Pericardium fibroblast (primary cell): ENCODE measurements around the gene CTXN1. TPM values are rescaled to one million over a fixed set of nuclear protein-coding genes. Genes with fewer than 3 reads are reported as not detected.

ENCODE experiments used
- total RNA-seq: library from RNA; depleted of rRNA; stranded (reverse); fragments of >200 nt; gene quantifications from 2 replicates; pipeline ENCODE4 v1.2.3, GENCODE V29; 2015

CTXN1 gene
- total RNA-seq = 4.1 and 4.4 TPM in 2 replicates

DNA sequence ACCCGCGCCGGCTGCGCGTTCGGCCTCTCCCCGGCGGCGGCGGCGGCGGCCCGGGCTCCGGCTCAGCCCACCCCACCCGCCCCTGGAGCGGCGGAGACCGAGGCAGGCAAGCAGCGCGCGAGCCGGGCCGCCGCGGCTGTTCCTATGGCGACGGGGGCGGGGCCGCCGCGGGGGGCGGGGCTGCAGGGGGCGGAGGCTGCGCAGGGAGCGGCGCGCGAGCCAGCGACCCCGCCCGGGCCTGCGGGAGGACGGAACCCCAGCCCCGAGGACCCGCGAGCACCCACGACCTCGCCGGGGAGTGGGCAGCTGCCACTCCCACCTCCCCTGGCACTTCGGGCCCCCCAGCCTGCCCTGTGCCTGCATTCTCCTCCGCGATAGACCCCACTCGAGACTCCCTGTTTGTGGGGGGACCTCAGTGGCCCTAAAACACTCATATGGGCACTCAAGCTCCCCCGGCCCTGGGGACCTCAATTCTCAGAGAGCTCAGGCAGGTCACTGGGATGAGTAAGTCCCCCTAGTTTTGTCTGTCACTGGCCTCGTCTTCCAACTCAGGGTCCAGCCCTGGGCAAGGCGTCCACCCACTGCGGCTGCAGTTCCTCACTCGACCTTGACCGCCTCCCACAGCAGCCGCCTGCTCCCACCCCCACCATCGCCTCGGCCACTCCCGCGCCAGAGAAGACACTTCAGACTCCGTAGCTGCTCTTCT lies at the start of gene CTXN1:
Gene CTXN1, minus strand, starts transcription at position 115 of the 706 bp plus-strand sequence. CDS start 597 bp downstream, outside the sequence.

DNA sequence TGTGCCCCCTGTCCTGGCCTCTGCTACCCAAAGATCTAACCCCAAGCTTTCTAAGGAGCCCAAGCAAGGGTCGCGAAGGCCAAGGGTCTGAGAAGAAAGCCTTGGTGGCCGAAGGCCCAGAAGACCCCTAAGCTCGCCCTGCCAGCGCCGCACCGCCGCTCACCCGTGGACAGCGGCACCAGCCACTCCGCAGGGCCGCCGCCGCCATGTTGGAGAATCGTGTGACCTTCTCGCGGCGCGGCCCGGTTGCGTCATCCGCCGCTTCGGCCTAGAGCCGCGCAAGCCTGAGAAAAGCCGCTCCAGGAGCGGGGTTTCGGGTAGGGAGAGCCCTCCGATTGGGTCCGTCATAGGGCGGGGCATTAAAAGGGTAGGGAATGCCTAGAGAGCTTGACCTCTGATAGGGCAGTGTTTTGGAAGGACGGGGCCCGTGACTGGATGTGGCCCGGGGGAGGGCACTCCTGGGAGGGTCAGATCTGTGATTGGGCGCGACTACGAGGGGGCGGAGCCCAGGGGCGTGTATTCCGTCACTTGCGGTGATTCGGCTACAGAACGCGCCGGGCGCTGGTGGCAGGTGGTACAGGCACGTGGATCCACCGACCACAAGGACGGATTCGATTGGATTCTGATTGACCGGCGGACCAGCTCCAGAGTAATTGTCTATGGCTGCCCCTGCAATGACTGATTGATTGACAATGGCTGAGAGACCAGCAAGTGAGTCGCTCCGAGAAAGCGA lies 17.7 kb upstream of the CTXN1 start, which contains the start of gene TIMM44:
Gene TIMM44, minus strand, starts transcription at position 223 of the 733 bp plus-strand sequence. Its CDS starts 15 bp downstream, at position 208.

DNA sequence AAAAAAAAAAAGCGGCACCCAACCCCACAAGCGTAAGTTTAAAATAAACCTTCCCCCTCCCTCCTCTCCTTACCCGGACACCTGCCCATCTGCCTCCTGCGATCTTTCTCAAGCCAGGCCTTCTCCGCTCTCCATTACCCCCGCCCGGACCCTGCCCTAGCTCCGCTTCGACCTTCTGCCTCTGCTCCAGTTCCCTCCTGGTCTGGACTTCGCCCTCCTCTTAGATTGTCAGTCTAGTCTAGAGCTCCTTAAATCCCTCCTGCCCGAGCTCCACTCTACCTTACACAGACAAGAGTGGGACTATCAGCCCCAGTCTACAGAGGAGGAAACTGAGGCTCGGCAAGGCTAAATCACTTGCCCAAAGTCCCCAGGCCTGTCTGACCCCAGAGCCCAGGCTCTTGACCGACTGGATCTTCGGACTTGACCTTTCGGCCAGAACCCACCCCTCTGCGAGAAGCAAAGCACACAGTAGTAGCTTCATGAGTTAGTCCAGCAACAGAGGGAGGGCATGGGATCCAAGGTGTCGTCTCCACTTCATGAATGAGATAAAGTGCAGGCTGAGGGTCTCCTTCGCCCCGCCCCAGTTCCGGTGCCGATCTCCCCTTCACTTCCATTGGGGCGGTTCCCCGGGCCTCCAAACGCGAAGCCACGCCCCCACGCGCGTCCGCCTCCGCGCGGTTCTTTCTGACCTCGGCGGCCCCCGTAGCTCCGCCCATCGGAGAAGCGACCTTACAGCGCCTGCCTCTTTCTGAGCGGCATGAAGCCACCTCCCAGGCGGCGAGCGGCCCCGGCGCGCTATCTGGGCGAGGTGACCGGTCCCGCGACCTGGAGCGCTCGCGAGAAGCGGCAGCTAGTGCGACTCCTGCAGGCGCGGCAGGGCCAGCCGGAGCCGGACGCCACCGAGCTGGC lies 6.1 kb downstream of the CTXN1 start, which contains the start of gene SNAPC2:
Gene SNAPC2, plus strand, starts transcription at position 729 of the 909 bp plus-strand sequence. Its CDS starts 29 bp downstream, at position 758.

DNA sequence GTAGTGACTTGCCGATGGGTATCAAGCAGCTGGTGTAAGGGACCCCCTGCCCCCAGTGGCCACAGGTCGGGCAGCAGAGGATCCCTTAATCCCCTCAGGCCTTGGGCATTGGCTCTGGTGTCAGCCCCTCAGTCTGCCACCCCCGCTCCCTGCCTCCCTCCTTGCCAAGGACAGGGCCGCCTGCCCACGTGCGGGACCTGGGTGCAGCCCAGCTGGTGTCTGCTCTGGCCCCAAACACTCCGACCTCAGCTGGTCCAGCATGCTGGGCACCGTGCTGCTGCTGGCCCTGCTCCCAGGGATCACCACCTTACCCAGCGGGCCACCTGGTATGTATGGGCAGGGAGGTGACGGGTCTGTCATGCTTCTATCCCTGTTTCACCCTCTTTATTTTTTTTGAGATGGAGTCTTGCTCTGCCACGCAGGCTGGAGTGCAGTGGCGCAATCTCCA lies 11.3 kb downstream of the CTXN1 start, which contains the start of gene TGFBR3L:
Gene TGFBR3L, plus strand, starts transcription at position 233 of the 448 bp plus-strand sequence.

DNA sequence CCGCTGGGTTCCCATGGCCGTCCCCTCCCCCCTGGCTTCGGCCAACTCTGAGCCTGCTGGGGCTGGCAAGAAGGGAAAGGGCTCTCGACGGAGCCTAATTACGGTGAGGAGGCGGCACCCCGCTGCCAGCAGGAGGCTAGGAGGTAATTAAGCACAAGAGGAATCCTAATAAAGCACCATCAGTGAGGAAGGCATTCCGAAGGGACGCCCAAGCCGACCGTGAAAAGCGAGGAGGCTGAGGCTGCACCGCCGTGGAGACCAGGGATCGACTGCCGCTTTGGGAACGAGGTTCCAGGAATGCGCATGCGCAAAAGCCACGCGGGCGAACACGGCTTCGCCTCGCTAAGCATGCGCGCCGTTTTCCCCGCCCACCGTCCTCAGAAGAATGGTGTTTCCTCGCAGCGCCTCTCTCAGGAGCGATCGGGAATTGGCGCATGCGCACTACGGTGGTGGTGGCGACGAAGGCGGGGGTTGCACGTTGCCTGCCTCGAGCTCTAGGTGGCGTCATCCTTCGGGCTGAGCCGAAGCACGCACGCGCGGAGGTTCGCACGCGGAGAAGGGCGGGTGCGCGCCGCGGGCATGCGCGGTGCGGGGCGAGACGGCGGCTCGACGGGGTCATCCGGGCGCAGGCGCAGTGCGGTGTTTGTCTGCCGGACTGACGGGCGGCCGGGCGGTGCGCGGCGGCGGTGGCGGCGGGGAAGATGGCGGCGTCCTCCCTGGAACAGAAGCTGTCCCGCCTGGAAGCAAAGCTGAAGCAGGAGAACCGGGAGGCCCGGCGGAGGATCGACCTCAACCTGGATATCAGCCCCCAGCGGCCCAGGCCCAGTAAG lies 22.5 kb downstream of the CTXN1 start, which contains the start of gene MAP2K7:
Gene MAP2K7, plus strand, starts transcription at position 634 of the 830 bp plus-strand sequence. Its CDS starts 68 bp downstream, at position 702.

DNA sequence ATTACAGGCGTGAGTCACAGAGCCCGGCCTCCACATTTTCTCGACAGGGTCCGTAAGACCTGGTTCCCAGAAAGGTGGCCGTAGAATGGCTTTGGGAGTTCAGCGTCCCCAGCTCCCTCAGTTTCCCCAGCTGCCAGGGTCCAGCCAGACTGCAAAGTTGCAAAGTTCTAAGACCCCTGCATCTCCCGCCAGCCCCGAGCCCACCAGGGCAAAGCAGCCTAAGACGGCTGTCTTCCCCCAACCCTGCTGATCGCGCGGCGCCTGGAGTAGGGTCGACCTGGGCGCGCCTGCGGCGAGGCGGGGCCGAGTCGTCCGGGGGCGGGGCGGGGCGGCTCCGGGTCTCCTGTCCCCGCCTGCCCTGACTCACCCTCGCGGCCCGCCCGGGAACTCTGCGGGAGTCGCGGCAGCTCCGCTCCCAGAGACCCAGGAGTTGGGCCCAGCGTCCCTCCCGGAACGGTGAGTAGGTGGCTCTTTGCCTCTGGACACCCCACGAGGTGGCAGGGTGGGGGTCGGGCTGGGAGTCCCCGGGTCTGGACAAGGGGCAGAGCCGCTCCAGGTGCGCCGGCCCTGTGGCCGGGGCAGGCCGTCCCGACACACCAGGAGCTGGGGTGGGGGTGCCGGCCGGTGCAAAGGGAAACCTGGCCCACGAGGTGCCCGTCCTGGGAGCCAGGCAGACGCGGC lies 37.6 kb downstream of the CTXN1 start, which contains the start of gene LRRC8E:
Gene LRRC8E, plus strand, starts transcription at position 366 of the 681 bp plus-strand sequence. CDS start 7,094 bp downstream, outside the sequence.

Other genes starting within 250 kb of the CTXN1 start
- gene MCEMP1, start 249.0 kb downstream of the CTXN1 start, total RNA-seq = not detected in 2 replicates
- 125 and 141 TPM in 2 replicates for gene TRAPPC5, start 245.3 kb downstream of the CTXN1 start, total RNA-seq
- not detected in 2 replicates for gene FCER2, start 224.0 kb downstream of the CTXN1 start, total RNA-seq
- gene CLEC4G, start 194.0 kb downstream of the CTXN1 start, total RNA-seq = not detected in 2 replicates
- gene CD209, start 178.6 kb downstream of the CTXN1 start, total RNA-seq = not detected in 2 replicates
- gene CLEC4M, start 162.9 kb downstream of the CTXN1 start, total RNA-seq = not detected in 2 replicates
- gene EVI5L, start 95.9 kb downstream of the CTXN1 start, total RNA-seq = 15.0 and 16.5 TPM in 2 replicates
- not detected in 2 replicates for gene PRR36, start 51.7 kb downstream of the CTXN1 start, total RNA-seq
- 3.1 and 3.9 TPM in 2 replicates for gene LRRC8E, start 37.6 kb downstream of the CTXN1 start, total RNA-seq
- 9.5 and 18.7 TPM in 2 replicates for gene MAP2K7, start 22.3 kb downstream of the CTXN1 start, total RNA-seq
- gene TGFBR3L, start 11.3 kb downstream of the CTXN1 start, total RNA-seq = not detected in 2 replicates
- gene SNAPC2, start 5.8 kb downstream of the CTXN1 start, total RNA-seq = 32.7 and 46.4 TPM in 2 replicates
- gene TIMM44, start 17.5 kb upstream of the CTXN1 start, total RNA-seq = 71.1 and 74.3 TPM in 2 replicates
- gene ELAVL1, start 79.5 kb upstream of the CTXN1 start, total RNA-seq = 23.1 and 23.2 TPM in 2 replicates
- gene CCL25, start 126.6 kb upstream of the CTXN1 start, total RNA-seq = not detected in 2 replicates
- gene FBN3, start 223.5 kb upstream of the CTXN1 start, total RNA-seq = not detected in 2 replicates